Loucy (cell line): Measurements from ENCODE around the gene CAPZA2.

Source experiments
- EZH2phosphoT487 ChIP-seq: fragments of 200-600 bp; IDR thresholded peaks from 2 replicates; pipeline ENCODE4 v1.6.1; 2018; ENCODE audit warnings: antibody characterized with exemption, mild to moderate bottlenecking, moderate library complexity, borderline replicate concordance
- TF ChIP-seq, protein P1 (sequence below): fragments of 200-600 bp; sonication (generic); conservative IDR thresholded peaks from 2 replicates; pipeline ENCODE4 v1.5.1; 2014; ENCODE audit warnings: mild to moderate bottlenecking, antibody characterized with exemption, low read length

DNA sequence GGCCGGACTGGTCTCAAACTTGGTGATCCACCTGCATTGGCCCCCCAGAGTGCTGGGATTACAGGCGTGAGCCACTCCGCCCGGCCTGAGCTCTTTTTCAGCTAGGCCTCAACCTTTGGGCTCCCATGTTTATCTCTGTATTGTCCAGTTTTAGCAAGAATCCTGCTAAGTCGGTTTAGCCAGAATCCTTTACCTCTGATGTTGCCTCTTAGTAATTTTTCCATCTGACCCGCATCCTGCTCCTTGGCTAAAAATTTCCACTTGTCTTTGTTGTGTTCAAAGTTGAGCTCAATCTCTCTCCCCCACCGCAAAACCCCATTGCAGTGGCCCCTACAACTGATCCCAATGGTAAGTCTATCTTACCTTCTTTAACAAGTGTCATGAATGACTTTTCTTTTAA, 70.2 kb downstream of the CAPZA2 start:
- TF ChIP-seq, protein P1, sequence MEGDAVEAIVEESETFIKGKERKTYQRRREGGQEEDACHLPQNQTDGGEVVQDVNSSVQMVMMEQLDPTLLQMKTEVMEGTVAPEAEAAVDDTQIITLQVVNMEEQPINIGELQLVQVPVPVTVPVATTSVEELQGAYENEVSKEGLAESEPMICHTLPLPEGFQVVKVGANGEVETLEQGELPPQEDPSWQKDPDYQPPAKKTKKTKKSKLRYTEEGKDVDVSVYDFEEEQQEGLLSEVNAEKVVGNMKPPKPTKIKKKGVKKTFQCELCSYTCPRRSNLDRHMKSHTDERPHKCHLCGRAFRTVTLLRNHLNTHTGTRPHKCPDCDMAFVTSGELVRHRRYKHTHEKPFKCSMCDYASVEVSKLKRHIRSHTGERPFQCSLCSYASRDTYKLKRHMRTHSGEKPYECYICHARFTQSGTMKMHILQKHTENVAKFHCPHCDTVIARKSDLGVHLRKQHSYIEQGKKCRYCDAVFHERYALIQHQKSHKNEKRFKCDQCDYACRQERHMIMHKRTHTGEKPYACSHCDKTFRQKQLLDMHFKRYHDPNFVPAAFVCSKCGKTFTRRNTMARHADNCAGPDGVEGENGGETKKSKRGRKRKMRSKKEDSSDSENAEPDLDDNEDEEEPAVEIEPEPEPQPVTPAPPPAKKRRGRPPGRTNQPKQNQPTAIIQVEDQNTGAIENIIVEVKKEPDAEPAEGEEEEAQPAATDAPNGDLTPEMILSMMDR = no peak
- TF ChIP-seq EZH2phosphoT487 = no peak
